Measurements from ENCODE around the gene SULT2A1.
"Not testable (repeated sequence)": the region's sequence is repeated elsewhere in the genome, so short reads cannot be mapped to it uniquely, and the experiment has no call there.

Gene SULT2A1

GRCh38 chr19:47859838-47860237, 26.3 kb downstream of the SULT2A1 start:
- DNase-seq = not testable (repeated sequence)

- DNase-seq = not testable (repeated sequence)
These were observed 27.3 kb downstream of the SULT2A1 start, which contains the start of gene TPRX2 for GRCh38 chr19:47858646-47859285. Gene TPRX2 (plus strand): TSS chr19:47859235. CDS start chr19:47859247, 12 bp downstream.

- not testable (repeated sequence) for DNase-seq
These were observed 27.9 kb downstream of the SULT2A1 start for GRCh38 chr19:47858231-47858630.

- no peak for DNase-seq
These were observed 31.7 kb downstream of the SULT2A1 start for GRCh38 chr19:47854459-47854858.

- DNase-seq = no peak
These were observed 33.1 kb downstream of the SULT2A1 start for GRCh38 chr19:47853003-47853402.

GRCh38 chr19:47848823-47849473, 37.2 kb downstream of the SULT2A1 start:
- no peak for DNase-seq

- DNase-seq = no peak
These were observed 37.7 kb downstream of the SULT2A1 start for GRCh38 chr19:47848425-47848822.

- DNase-seq = no peak
These were observed 43.2 kb downstream of the SULT2A1 start for GRCh38 chr19:47842941-47843340.

- no peak for DNase-seq
These were observed 46.2 kb downstream of the SULT2A1 start for GRCh38 chr19:47839913-47840312.

- no peak for DNase-seq
These were observed 46.7 kb downstream of the SULT2A1 start for GRCh38 chr19:47839411-47839810.

GRCh38 chr19:47836038-47836437, 50.1 kb downstream of the SULT2A1 start:
- no peak for DNase-seq

GRCh38 chr19:47832723-47833122, 53.4 kb downstream of the SULT2A1 start:
- DNase-seq = no peak

GRCh38 chr19:47826800-47827199, 59.3 kb downstream of the SULT2A1 start:
- no peak for DNase-seq

GRCh38 chr19:47824396-47824795, 61.7 kb downstream of the SULT2A1 start:
- no peak for DNase-seq

GRCh38 chr19:47821460-47822020, 64.6 kb downstream of the SULT2A1 start, which contains the start of gene CRX:
Gene CRX (plus strand): TSS chr19:47821937. CDS start chr19:47834444, 12,507 bp downstream.
- DNase-seq = no peak

Measured in fibroblast of skin of abdomen (primary cell).